Tibial artery (tissue), 4 donors: ENCODE measurements around the gene NT5DC1.

Source experiments
- DNase-seq, 2 donors: peaks; one replicate each; pipeline ENCODE4 v3.0.0-alpha.2; 2019
- H3K27ac ChIP-seq, 2 donors: fragments of 200-600 bp; sonication (generic) in 1 of 2; 1 replicate in 1 of 2; 2 replicates in 1 of 2; pipeline ENCODE4 v1.5.1; 2018 to 2019; ENCODE audit warnings: mild to moderate bottlenecking in 1 of 2
- H3K27me3 ChIP-seq, 2 donors: fragments of 200-600 bp; sonication (generic) in 1 of 2; one replicate each; pipeline versions ENCODE4 v1.5.1 to v1.6.0; 2016 to 2019
- H3K36me3 ChIP-seq, 3 donors: fragments of 200-600 bp; sonication (generic) in 2 of 3; one replicate each; pipeline ENCODE4 v1.5.1; 2016 to 2019; ENCODE audit warnings: mild to moderate bottlenecking in 2 of 3
- H3K4me1 ChIP-seq, 4 donors: fragments of 200-600 bp; sonication (generic) in 2 of 4; 1 replicate in 3 of 4; 2 replicates in 1 of 4; pipeline ENCODE4 v1.5.1; 2016 to 2019
- H3K4me3 ChIP-seq, 2 donors: fragments of 200-600 bp; sonication (generic) in 1 of 2; 1 replicate in 1 of 2; 2 replicates in 1 of 2; pipeline ENCODE4 v1.5.1; 2018 to 2019; ENCODE audit warnings: mild to moderate bottlenecking in 2 of 2
- H3K9me3 ChIP-seq, 3 donors: fragments of 200-600 bp; sonication (generic) in 1 of 3; one replicate each; pipeline ENCODE4 v1.5.1; 2016 to 2019
- intact Hi-C: fragments of 100-400 bp; cut with DNase I; formaldehyde crosslinking; loops from one replicate; pipeline ENCODE4 v1.15.0; 2023; ENCODE audit warnings: low total_unique reads
- TF ChIP-seq, protein P1 (sequence below), 2 experiments: fragments of 200-600 bp in 1 of 2; fragments of 450-650 bp in 1 of 2; IDR thresholded peaks; one replicate each; pipeline ENCODE4 v1.5.1; 2017 to 2019; ENCODE audit warnings: antibody characterized with exemption in 2 of 2, mild to moderate bottlenecking in 1 of 2, moderate library complexity in 1 of 2

NT5DC1 gene

DNA sequence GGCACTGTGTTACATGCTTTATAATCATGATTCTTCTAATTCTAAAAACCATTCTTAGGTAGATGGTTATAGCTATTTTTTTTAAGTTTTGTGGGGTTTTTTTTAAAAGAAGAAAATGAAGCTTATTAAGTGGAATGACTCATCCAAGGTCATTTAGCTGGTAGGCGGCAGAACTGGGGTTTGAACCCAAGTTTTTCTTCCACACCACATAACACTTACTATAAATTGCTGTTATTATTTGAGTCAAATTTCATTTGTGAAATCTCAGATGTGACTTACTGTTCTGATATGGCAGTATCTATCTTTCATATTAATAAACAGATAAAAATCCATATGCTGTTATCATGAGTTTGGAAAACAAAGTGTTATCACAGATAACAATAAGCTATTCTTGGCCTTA is 35.7 kb downstream of the NT5DC1 start:
- intact Hi-C loops = no loop called here
- TF ChIP-seq, protein P1, sequence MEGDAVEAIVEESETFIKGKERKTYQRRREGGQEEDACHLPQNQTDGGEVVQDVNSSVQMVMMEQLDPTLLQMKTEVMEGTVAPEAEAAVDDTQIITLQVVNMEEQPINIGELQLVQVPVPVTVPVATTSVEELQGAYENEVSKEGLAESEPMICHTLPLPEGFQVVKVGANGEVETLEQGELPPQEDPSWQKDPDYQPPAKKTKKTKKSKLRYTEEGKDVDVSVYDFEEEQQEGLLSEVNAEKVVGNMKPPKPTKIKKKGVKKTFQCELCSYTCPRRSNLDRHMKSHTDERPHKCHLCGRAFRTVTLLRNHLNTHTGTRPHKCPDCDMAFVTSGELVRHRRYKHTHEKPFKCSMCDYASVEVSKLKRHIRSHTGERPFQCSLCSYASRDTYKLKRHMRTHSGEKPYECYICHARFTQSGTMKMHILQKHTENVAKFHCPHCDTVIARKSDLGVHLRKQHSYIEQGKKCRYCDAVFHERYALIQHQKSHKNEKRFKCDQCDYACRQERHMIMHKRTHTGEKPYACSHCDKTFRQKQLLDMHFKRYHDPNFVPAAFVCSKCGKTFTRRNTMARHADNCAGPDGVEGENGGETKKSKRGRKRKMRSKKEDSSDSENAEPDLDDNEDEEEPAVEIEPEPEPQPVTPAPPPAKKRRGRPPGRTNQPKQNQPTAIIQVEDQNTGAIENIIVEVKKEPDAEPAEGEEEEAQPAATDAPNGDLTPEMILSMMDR (IDR thresholded peaks at IDR 0.05) = no peak
- H3K9me3 ChIP-seq = no peaks in the 10 kb centered on the region
- no peak for DNase-seq
- no peaks in the 10 kb centered on the region for H3K36me3 ChIP-seq
- H3K4me3 ChIP-seq = no peak overlapping the region
- H3K27me3 ChIP-seq = no peaks in the 10 kb centered on the region
- H3K4me1 ChIP-seq = no peaks in the 10 kb centered on the region
- H3K27ac ChIP-seq = no peak overlapping the region

DNA sequence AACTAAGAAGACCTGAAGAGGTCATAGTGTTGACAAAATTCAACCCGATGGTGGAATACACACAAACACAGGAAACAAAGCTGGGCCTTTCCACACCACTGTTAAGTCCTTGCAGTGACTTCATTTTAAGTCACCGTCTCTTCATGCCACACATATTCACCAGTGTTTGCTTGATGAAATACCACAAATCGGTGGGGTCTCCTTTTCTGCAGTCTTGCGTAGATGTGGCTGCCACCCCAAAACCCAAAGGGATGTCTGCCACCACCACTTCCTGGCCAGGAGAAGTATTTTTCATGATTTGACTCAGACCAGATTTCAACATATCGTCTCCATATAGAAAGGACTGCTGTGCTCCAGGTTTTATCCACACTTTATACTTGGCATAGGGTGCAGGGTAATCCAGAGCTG is 36.3 kb downstream of the NT5DC1 start:
- intact Hi-C loops = no loop called here
- TF ChIP-seq, protein P1 (IDR thresholded peaks at IDR 0.05) = no peak
- Histone ChIP-seq H3K27me3 (no peaks in the 10 kb centered on the region), H3K27ac (no peak overlapping the region), H3K36me3 (no peaks in the 10 kb centered on the region), H3K4me1 (no peaks in the 10 kb centered on the region), H3K4me3 (no peak overlapping the region), H3K9me3 (no peaks in the 10 kb centered on the region)
- no peak for DNase-seq

DNA sequence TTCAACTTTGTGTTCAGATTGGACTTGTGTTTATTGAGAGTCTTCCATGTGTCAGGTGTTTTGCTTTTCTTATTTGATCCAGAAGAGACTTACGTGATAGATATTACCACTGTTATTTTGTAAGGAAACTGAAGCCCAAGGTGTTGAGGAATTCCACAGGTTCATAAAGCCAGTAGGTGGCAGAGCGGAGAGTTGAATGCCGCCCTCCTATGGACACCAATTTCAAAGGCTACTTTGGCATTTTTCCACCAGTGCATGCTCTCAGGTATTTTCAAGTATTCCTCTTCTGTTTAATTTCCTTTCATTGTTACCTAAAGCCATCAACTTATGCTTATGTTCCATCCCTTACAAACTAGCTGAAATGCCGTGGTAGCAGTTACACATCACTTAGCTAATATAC is 39.3 kb downstream of the NT5DC1 start:
- intact Hi-C loops = no loop called here
- Histone ChIP-seq H3K27me3 (no peaks in the 10 kb centered on the region), H3K4me3 (no peak overlapping the region), H3K9me3 (no peaks in the 10 kb centered on the region), H3K36me3 (no peaks in the 10 kb centered on the region), H3K27ac (no peak overlapping the region), H3K4me1 (no peaks in the 10 kb centered on the region)
- TF ChIP-seq, protein P1 (IDR thresholded peaks at IDR 0.05) = no peak
- no peak for DNase-seq

DNA sequence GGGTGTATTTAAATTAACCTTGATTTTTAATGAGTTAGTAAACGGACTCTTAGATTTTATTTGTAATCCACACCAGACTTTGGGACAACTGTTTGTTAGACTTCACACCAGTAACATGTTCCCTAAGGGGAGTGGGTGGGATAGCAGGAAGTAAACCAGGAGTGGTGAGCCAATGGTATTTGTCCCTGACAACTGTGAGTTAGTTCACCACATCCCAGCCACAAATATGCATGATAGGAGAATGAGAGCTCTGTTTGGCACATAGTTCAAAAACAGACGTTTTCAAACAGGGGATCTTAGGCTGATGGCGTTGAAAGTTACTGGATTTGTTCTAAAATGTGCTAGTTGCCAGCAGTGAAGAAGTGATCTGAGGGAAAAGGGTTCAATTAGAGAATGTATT is 44.0 kb downstream of the NT5DC1 start:
- Histone ChIP-seq H3K4me3 (no peak overlapping the region), H3K36me3 (no peaks in the 10 kb centered on the region), H3K27ac (no peak overlapping the region), H3K4me1 (peaks cover 0 to 3% (median 0%) of the 10 kb centered on the region in 4 donors), H3K9me3 (no peaks in the 10 kb centered on the region), H3K27me3 (no peaks in the 10 kb centered on the region)
- intact Hi-C loops = no loop called here
- TF ChIP-seq, protein P1 (IDR thresholded peaks at IDR 0.05) = no peak
- no peak for DNase-seq

DNA sequence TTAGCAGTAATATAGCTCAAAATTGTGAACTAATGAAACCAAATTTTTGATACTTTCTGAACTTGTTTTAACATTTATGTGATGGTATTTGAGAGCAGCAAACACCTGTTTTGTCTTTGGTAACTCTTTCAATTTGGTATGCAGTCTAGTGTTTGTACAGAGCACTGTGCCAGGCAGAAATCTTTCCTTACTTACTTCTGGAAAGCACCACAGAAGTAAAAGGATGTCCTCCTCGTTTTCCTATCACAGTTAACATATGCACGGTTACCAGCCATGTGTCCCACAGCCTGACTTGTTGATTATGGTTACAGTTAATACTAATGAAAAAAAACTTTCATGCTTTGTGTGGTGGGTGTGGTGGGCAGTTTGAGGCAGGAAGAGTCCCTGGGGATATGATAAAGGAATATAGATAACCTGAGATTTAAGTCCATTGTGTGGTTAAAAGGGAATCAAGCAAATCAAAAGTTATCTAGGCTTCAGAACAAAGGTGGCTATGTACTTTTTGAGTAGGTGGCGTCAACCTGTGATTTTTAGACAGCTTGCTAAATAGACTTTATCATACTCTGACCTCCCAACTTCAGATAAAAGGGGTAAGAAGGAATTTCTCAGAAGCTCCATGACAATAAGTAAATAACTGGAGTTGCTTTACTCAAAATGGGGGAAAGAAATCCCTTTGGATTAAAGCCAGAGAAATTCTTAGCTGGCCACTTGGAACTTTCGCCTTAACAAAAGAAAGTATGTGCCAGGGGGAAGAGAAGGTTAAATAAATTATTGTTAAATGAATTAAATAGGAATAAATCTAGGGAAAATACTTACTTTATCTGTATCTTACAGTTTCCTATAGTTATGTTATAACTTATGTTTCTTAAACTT is 45.4 kb downstream of the NT5DC1 start:
- TF ChIP-seq, protein P1 (IDR thresholded peaks at IDR 0.05) = no peak
- Histone ChIP-seq H3K36me3 (no peaks in the 10 kb centered on the region), H3K9me3 (no peaks in the 10 kb centered on the region), H3K4me1 (peaks cover 0 to 3% (median 0%) of the 10 kb centered on the region in 4 donors), H3K4me3 (no peak overlapping the region), H3K27ac (no peak overlapping the region), H3K27me3 (no peaks in the 10 kb centered on the region)
- no peak for DNase-seq
- intact Hi-C loops = no loop called here
